ENCODE measurements around the gene PWWP2A. TPM values are rescaled to one million over a fixed set of nuclear protein-coding genes. Genes with fewer than 3 reads are reported as not detected.

Gene PWWP2A
- total and polyA plus RNA-seq, 2 donors (not counting 1 experiment from before 2014, with no cell fraction given) = 19.6 to 48.8 TPM

- Mint-ChIP-seq H3K27ac (no peak overlapping the region), H3K4me3 (no peak overlapping the region), H3K27me3 (no peaks in the 10 kb centered on the region), H3K9me3 (ENCODE audit: insufficient read depth) (no peaks in the 10 kb centered on the region), H3K4me1 (no peaks in the 10 kb centered on the region)
- H4K20me1 ChIP-seq (ENCODE audit: control insufficient read depth, insufficient read depth, low read length, poor library complexity, severe bottlenecking) = no peaks in the 10 kb centered on the region
- H3K4me2 ChIP-seq (replicated peaks; ENCODE audit: low read depth, low read length, poor library complexity, severe bottlenecking) = no peak overlapping the region
- H3K27ac ChIP-seq (ENCODE audit: low read length in 2 of 2) = no peak overlapping the region
- ATAC-seq (ENCODE audit: low read depth) = no peak
- POLR2A ChIA-PET = no interaction called here
- H3K4me1 ChIP-seq (ENCODE audit: control insufficient read depth in 2 of 2, insufficient read depth in 2 of 2, low read length in 2 of 2) = no peaks in the 10 kb centered on the region
- WGBS (ENCODE audit: insufficient coverage) = 92% methylated on average over 5 of the region's 9 CpGs
- TF ChIP-seq CTCF (IDR thresholded peaks at IDR 0.05) = no peak
- TF ChIP-seq EZH2 (IDR thresholded peaks at IDR 0.05; ENCODE audit: borderline replicate concordance, insufficient read depth, low read depth, low read length, poor library complexity, severe bottlenecking) = no peak
- peaks cover 6 to 58% of the 10 kb centered on the region in 2 experiments for H3K36me3 ChIP-seq (replicated peaks in 1 of 2; ENCODE audit: control extremely low read depth in 1 of 2, control insufficient read depth in 1 of 2, extremely low read depth in 1 of 2, insufficient read depth in 2 of 2, low read length in 1 of 2)
- no peak overlapping the region for H3K4me3 ChIP-seq (ENCODE audit: control extremely low read depth in 1 of 5, extremely low read depth in 1 of 5, insufficient read depth in 1 of 5, low read depth in 2 of 5, low read length in 4 of 5)
- no peaks in the 10 kb centered on the region for H3K27me3 ChIP-seq (replicated peaks in 1 of 4; ENCODE audit: control extremely low read depth in 1 of 4, control insufficient read depth in 3 of 4, insufficient read depth in 4 of 4, low read length in 3 of 4)
- intact Hi-C loops (cut with micrococcal nuclease) = no loop called here
- CTCF ChIA-PET = interaction anchor here (1.7 kb wide), 1 partner anchor 16 kb away, joined by 7 read pairs; no protein-coding TSS in a partner anchor
- no peak overlapping the region for H2AFZ ChIP-seq (ENCODE audit: insufficient read depth, low read depth, low read length, poor library complexity, severe bottlenecking)
- no peaks in the 10 kb centered on the region for H3K9me3 ChIP-seq (ENCODE audit: control extremely low read depth in 1 of 3, control insufficient read depth in 2 of 3, insufficient read depth in 1 of 3, low read length in 2 of 3)
- DNase-seq = no peak
- H3K79me2 ChIP-seq (ENCODE audit: control insufficient read depth, insufficient read depth, low read length) = no peaks in the 10 kb centered on the region
- H3K9ac ChIP-seq (ENCODE audit: low read length) = no peak overlapping the region
Observed at GRCh38 chr5:160064995-160065614, 54.1 kb downstream of the PWWP2A start.

GRCh38 chr5:160064417-160064810 is 54.8 kb downstream of the PWWP2A start:
- H3K36me3 ChIP-seq (replicated peaks in 1 of 2; ENCODE audit: control extremely low read depth in 1 of 2, control insufficient read depth in 1 of 2, extremely low read depth in 1 of 2, insufficient read depth in 2 of 2, low read length in 1 of 2) = peaks cover 6 to 60% of the 10 kb centered on the region in 2 experiments
- no peak overlapping the region for H3K27ac ChIP-seq (ENCODE audit: low read length in 2 of 2)
- Mint-ChIP-seq H3K27me3 (no peaks in the 10 kb centered on the region), H3K9me3 (ENCODE audit: insufficient read depth) (no peaks in the 10 kb centered on the region), H3K4me1 (no peaks in the 10 kb centered on the region), H3K4me3 (no peak overlapping the region), H3K27ac (no peak overlapping the region)
- ChIA-PET CTCF (interaction anchor here (1.7 kb wide), 1 partner anchor 17 kb away, joined by 7 read pairs; no protein-coding TSS in a partner anchor), POLR2A (no interaction called here)
- H4K20me1 ChIP-seq (ENCODE audit: control insufficient read depth, insufficient read depth, low read length, poor library complexity, severe bottlenecking) = no peaks in the 10 kb centered on the region
- DNase-seq (no peak), ATAC-seq (ENCODE audit: low read depth) (no peak)
- H3K79me2 ChIP-seq (ENCODE audit: control insufficient read depth, insufficient read depth, low read length) = no peaks in the 10 kb centered on the region
- H3K4me1 ChIP-seq (ENCODE audit: control insufficient read depth in 2 of 2, insufficient read depth in 2 of 2, low read length in 2 of 2) = no peaks in the 10 kb centered on the region
- H3K9me3 ChIP-seq (ENCODE audit: control extremely low read depth in 1 of 3, control insufficient read depth in 2 of 3, insufficient read depth in 1 of 3, low read length in 2 of 3) = no peaks in the 10 kb centered on the region
- no peaks in the 10 kb centered on the region for H3K27me3 ChIP-seq (replicated peaks in 1 of 4; ENCODE audit: control extremely low read depth in 1 of 4, control insufficient read depth in 3 of 4, insufficient read depth in 4 of 4, low read length in 3 of 4)
- no peak overlapping the region for H3K9ac ChIP-seq (ENCODE audit: low read length)
- no peak for TF ChIP-seq EZH2 (IDR thresholded peaks at IDR 0.05; ENCODE audit: borderline replicate concordance, insufficient read depth, low read depth, low read length, poor library complexity, severe bottlenecking)
- TF ChIP-seq CTCF (IDR thresholded peaks at IDR 0.05) = no peak
- no peak overlapping the region for H2AFZ ChIP-seq (ENCODE audit: insufficient read depth, low read depth, low read length, poor library complexity, severe bottlenecking)
- no CpG with 5 or more reads among the region's 1 CpG for WGBS (ENCODE audit: insufficient coverage)
- intact Hi-C loops (cut with micrococcal nuclease) = no loop called here
- H3K4me2 ChIP-seq (replicated peaks; ENCODE audit: low read depth, low read length, poor library complexity, severe bottlenecking) = no peak overlapping the region
- no peak overlapping the region for H3K4me3 ChIP-seq (ENCODE audit: control extremely low read depth in 1 of 5, extremely low read depth in 1 of 5, insufficient read depth in 1 of 5, low read depth in 2 of 5, low read length in 4 of 5)

All from B cell (primary cell).